Memory B cell (primary cell): Measurements from ENCODE around the gene GNAI1.

ENCODE experiments used
- ATAC-seq: fragments of 150-1000 bp; cut with Tn5 transposase; 2 replicates; pipeline ENCODE4 v1.10.0; 2021; ENCODE audit warnings: low read depth, mild to moderate bottlenecking, moderate library complexity
- DNase-seq, 2 donors: peaks; one replicate each; pipeline ENCODE4 v3.0.0; 2022; ENCODE audit warnings: low spot score in 2 of 2
- H3K27ac Mint-ChIP-seq: one replicate; pipeline ENCODE4 v1.8.0; 2022; ENCODE audit warnings: mild to moderate bottlenecking, moderate library complexity, mixed read lengths
- H3K27me3 Mint-ChIP-seq: one replicate; pipeline ENCODE4 v1.8.0; 2022; ENCODE audit warnings: mixed read lengths
- H3K36me3 Mint-ChIP-seq: one replicate; pipeline ENCODE4 v1.8.0; 2022; ENCODE audit warnings: mild to moderate bottlenecking, mixed read lengths
- H3K4me1 Mint-ChIP-seq: one replicate; pipeline ENCODE4 v1.8.0; 2022; ENCODE audit warnings: mixed read lengths
- H3K4me3 Mint-ChIP-seq: one replicate; pipeline ENCODE4 v1.8.0; 2022; ENCODE audit warnings: mild to moderate bottlenecking, moderate library complexity, mixed read lengths
- H3K9me3 Mint-ChIP-seq: one replicate; pipeline ENCODE4 v1.8.0; 2022; ENCODE audit warnings: mixed read lengths

Gene GNAI1

DNA sequence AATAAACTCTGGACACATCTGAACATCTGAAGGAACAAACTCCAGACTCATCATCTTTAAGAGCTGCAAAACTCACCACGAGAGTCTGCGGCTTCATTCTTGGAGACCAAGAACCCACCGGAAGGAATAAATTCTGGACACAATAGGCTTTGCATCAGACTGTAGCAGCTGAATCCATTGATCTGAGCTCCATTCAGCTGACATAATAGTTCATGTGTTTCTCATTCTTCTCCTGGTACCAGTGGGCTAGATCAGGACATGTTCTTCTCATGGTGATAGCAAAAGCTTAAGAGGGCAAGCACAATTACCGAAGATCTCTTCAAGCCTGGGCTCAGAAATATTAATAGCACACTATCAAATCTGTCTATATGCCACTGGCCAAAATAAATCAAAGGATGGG, 20.5 kb upstream of the GNAI1 start:
- no peaks in the 10 kb centered on the region for H3K27me3 Mint-ChIP-seq

DNA sequence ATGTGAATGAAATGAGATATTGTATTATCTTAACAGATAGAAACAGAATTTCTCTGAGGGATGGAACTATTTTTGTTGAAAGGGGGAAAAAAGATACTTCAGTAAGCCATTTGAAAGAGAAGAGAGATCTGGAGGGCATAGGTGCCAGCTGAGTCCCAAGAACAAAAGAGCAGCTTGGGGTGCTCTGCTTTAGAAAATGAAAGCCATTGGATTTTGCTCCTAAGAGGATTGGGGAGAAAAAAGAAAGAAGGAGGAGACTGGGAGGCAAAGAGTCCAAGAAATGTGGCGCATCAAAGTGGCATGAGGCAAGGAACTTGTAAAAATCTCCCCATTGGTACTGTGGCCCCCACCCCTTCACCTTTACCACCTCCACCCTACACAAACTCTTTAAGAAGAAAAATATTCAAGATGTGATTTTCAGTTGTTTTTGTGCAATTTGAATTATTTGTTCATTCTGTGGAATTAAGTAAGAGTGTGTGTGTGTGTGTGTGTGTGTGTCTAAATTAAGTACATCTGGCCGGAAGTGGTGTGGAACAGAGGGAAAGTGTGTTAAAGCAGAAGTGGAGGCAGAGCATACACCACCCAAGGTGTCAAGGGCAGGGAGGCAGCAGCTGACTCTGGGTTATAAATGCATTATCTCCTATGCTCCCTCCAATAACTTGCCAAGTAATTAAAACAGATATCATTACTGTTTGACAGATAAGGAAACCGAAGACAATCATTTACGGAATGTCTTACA, 9.9 kb upstream of the GNAI1 start:
- Mint-ChIP-seq H3K27ac (no peak overlapping the region), H3K4me3 (no peak overlapping the region), H3K9me3 (peaks cover 4% of the 10 kb centered on the region), H3K36me3 (no peaks in the 10 kb centered on the region), H3K4me1 (no peaks in the 10 kb centered on the region), H3K27me3 (no peaks in the 10 kb centered on the region)
- DNase-seq (no peak), ATAC-seq (no peak)

More for the DNA sequence above, 20.5 kb upstream of the GNAI1 start:
- no peaks in the 10 kb centered on the region for H3K4me1 Mint-ChIP-seq
- ATAC-seq = no peak
- no peak overlapping the region for H3K4me3 Mint-ChIP-seq
- no peaks in the 10 kb centered on the region for H3K36me3 Mint-ChIP-seq
- H3K27ac Mint-ChIP-seq = no peak overlapping the region
- DNase-seq = no peak
- H3K9me3 Mint-ChIP-seq = no peaks in the 10 kb centered on the region

DNA sequence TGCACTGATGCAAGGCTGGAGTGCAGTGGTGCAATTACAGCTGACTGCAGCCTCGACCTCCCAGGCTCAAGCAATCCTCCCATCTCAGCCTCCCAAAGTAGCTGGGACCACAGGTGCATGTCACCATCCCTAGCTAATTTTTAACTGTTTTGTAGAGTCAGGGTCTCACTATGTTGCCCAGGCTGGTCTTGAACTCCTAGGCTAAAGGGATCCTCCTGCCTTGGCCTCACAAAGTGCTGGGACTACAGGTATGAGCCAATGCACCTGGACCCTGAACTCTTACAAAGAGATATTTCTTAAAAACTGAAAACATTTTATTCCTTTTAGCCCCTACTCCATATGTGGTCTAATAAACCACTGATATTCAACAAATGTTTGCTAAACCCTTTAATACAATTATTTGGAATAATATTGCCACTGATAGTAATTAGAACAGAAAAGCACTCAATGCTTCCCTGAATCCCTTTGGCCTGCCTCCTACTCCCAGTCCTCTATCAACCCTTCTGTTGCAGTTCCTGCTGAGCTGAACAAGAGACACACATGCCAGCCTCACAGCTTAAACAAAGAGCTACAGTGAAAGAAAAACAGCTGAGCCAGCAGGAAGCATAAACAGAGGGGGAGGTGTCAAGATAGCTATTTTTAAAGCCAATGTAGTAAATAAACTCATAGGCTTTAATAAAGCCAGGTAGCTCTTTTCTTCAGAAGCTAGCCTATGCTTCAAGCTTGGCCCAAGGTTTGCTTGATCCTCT, 7.0 kb upstream of the GNAI1 start:
- DNase-seq (no peak), ATAC-seq (no peak)
- Mint-ChIP-seq H3K27ac (no peak overlapping the region), H3K27me3 (no peaks in the 10 kb centered on the region), H3K36me3 (no peaks in the 10 kb centered on the region), H3K4me3 (no peak overlapping the region), H3K4me1 (no peaks in the 10 kb centered on the region), H3K9me3 (peaks cover 9% of the 10 kb centered on the region)

DNA sequence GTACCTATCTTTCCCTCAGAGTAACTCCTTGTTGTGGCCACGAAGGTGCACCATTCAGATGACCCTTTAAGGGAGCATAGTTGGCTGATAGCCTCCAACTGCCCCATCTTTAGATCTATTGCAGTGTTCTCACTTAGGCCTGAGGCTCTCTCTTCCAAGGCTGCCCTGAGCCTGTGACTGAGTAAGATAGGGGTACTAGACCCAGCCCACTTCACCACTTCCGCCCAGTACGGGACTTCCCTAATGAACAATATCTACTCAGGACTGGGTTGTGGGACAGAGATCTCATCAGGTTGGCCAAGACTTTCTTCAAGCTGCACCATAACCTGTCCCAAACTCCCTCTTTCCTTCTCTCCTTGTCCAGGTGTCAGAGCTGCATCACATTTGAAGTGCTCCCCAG, 5.7 kb upstream of the GNAI1 start:
- Mint-ChIP-seq H3K36me3 (no peaks in the 10 kb centered on the region), H3K9me3 (peaks cover 9% of the 10 kb centered on the region), H3K4me3 (no peak overlapping the region), H3K4me1 (no peaks in the 10 kb centered on the region), H3K27me3 (peaks cover 4% of the 10 kb centered on the region), H3K27ac (no peak overlapping the region)
- DNase-seq (no peak), ATAC-seq (no peak)

DNA sequence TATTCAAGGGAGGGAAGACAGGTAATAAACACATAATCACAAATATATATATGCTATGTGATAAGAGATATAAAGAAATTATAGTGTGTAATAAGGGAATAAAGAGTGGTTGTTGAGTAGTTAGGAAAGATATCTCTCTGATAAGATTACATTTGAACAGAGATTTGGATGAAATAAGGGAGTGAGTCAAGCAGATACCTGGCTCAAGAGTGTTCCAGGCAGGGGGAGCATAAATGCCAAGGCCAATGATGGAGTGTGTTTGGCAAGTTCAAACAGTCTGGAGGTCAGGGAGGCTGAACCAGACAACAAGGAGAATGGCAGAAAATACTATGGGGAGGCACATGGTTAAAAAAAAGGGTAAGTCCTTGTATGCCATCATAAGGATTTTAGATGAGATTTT, 4.8 kb upstream of the GNAI1 start:
- Mint-ChIP-seq H3K4me1 (no peaks in the 10 kb centered on the region), H3K4me3 (no peak overlapping the region), H3K27ac (no peak overlapping the region), H3K9me3 (peaks cover 8% of the 10 kb centered on the region), H3K27me3 (peaks cover 6% of the 10 kb centered on the region), H3K36me3 (no peaks in the 10 kb centered on the region)
- no peak for ATAC-seq
- no peak for DNase-seq

DNA sequence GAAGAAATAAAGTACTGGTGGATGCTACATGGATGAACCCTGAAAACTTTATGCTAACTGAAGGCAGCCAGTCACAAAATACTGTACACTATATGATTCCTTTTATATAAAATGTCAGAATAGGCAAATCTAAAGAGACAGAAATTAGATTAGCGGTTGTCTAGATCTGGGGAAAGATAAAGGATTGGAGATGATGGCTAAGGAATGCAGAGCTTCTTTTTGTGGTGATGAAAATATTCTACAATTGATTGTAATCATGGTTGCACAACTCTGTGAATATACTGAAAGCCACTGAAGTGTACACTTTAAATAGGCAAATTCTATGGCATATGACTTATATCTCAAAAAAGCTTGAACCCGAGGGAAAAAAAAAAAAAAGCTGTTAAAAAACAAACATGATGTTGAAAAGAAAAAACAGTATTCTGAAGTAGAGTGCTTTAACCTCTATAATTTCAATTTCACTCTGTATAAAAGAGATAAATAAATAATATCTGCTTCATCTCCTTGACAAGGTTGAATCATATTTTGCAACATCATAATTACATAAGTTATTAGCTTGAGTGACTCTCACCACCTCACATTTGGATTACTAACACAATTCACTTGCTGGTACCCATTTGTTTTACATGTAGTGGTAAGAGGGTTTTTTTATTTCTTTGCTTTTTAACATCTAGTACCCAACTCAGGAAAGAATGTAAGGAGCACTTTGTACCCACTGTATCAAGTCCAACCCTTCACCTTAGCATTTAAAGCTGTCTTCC, 2.8 kb upstream of the GNAI1 start:
- H3K4me3 Mint-ChIP-seq = no peak overlapping the region
- ATAC-seq (no peak), DNase-seq (no peak)
- peaks cover 7% of the 10 kb centered on the region for H3K4me1 Mint-ChIP-seq
- H3K27ac Mint-ChIP-seq = no peak overlapping the region
- H3K36me3 Mint-ChIP-seq = no peaks in the 10 kb centered on the region
- peaks cover 8% of the 10 kb centered on the region for H3K9me3 Mint-ChIP-seq
- H3K27me3 Mint-ChIP-seq = peaks cover 14% of the 10 kb centered on the region

DNA sequence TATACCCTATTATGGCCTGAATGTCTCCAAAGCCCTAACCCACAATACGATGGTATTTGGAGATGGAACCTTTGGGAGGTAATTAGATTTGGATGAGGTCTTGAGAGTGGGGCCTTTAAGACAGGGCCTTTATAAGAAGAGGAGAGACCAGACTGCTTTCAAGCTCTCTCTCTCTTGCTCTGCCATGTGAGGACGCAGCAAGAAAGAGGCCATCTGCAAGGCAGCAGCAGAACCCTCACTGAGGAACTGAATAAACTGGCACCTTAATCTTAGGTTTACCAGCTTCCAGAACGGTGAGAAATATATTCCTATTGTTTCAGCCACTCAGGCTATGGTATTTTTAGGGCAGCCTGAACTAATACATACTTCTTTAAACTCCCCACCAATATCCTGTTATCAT, 2.0 kb upstream of the GNAI1 start:
- peaks cover 15% of the 10 kb centered on the region for H3K27me3 Mint-ChIP-seq

DNA sequence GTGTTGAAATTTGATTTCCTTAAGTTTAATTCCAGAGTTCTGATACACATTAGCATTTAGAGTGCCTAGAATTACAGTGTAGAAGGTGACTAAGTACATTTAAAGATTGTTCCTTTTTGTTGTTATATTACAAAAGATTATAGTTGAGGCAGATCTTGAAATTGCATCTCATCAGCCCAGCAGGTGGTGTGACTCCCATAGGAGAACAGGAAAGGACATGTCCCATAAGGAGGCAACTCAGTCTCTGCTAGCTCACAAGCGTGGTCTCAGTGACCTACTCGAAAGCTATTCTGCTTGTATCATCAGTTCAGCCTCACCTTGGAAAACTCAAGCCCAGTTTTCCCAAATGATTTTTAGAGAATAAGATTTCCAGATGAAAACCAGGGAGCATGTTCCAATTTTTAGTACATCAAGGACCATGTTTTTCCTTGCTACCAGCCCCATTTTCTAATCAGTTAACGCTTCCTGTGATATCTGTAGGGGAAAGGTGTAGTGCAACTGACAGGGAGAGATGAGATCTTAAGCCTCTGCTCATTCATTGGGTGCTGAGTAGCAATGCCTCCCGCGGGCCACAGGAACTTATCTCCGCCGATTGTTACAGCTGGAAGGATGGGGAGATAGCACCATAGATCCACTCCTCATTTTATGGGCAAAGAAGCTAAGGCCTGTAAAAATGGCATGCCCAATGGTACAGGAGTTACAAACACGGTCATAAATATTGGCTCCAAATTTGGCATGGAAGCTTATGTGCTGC, 1.1 kb upstream of the GNAI1 start:
- Mint-ChIP-seq H3K4me1 (peaks cover 7% of the 10 kb centered on the region), H3K9me3 (peaks cover 6% of the 10 kb centered on the region), H3K27ac (no peak overlapping the region), H3K4me3 (no peak overlapping the region), H3K27me3 (peaks cover 16% of the 10 kb centered on the region), H3K36me3 (no peaks in the 10 kb centered on the region)
- DNase-seq (no peak), ATAC-seq (no peak)

More for the DNA sequence above, 2.0 kb upstream of the GNAI1 start:
- ATAC-seq = no peak
- DNase-seq = no peak
- Mint-ChIP-seq H3K9me3 (peaks cover 6% of the 10 kb centered on the region), H3K27ac (no peak overlapping the region), H3K36me3 (no peaks in the 10 kb centered on the region), H3K4me3 (no peak overlapping the region), H3K4me1 (peaks cover 7% of the 10 kb centered on the region)

DNA sequence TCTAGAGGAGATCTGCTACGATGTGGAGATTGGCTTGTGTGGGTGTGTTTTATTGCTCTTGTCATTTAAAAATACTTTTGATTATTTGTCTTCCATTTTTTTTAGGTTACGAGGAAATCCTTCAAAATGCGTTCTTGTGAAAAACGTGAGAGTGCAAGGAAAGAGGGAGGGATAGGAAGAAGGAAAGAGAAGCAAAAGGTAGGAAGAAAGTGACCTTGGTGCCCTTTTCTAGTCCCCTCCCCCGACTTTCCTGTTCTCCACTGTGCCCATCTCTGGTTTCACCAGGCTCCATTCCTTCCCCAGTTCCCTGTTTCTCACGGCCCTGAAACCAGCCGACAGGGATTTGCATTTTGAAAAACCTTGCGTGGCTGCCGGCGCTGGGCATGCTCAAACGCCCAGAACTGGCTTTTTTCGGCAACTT, 506 bp upstream of the GNAI1 start:
- no peaks in the 10 kb centered on the region for H3K36me3 Mint-ChIP-seq
- peaks cover 6% of the 10 kb centered on the region for H3K9me3 Mint-ChIP-seq
- H3K27ac Mint-ChIP-seq = no peak overlapping the region
- peaks cover 7% of the 10 kb centered on the region for H3K4me1 Mint-ChIP-seq
- ATAC-seq = no peak
- peaks cover 18% of the 10 kb centered on the region for H3K27me3 Mint-ChIP-seq
- H3K4me3 Mint-ChIP-seq = peak overlapping the region; percentile 38
- no peak for DNase-seq

DNA sequence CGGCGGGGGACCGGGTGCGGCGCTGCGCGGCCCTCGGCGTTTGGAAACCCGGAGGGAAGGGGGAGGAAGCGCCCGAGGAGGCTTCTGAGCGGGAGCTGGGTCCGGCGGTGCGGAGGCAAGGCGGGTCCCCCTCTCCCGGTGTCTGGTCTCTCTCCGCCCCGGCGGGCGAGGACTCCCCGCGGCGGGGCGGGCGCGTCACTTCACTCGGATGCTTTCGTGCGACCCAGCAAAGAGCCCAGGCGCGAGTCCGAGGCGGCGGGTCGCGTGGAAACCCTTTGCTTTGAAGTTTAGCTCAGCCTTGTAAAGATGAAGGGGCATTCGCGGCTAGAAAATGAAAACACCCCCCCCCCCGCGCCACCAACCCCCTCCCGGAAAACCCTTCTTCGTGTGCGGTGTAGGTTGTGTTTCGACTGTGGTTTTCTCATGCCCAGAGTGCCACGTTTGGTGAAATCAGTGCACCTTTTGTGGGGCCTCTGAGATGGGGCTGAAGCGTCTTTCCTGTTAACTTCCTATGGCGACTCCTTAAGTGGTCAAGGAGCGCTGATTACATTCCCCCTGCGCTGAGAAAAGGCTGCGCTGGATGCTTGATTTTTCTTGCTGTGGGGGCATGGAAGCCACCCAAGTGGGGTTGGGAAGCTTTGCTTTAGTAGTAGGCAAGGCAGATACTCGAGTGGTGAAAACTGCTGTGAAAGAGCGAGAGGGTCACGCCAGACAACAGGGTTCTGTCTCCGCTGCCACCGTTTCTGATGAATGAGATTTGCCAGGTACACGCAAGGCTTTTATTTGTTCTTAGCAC, 876 bp downstream of the GNAI1 start:
- ATAC-seq (no peak), DNase-seq (no peak)
- peaks cover 18% of the 10 kb centered on the region for H3K27me3 Mint-ChIP-seq
- peaks cover 7% of the 10 kb centered on the region for H3K4me1 Mint-ChIP-seq
- H3K9me3 Mint-ChIP-seq = peaks cover 6% of the 10 kb centered on the region
- no peak overlapping the region for H3K27ac Mint-ChIP-seq
- no peaks in the 10 kb centered on the region for H3K36me3 Mint-ChIP-seq
- peak overlapping the region; percentile 45 for H3K4me3 Mint-ChIP-seq

DNA sequence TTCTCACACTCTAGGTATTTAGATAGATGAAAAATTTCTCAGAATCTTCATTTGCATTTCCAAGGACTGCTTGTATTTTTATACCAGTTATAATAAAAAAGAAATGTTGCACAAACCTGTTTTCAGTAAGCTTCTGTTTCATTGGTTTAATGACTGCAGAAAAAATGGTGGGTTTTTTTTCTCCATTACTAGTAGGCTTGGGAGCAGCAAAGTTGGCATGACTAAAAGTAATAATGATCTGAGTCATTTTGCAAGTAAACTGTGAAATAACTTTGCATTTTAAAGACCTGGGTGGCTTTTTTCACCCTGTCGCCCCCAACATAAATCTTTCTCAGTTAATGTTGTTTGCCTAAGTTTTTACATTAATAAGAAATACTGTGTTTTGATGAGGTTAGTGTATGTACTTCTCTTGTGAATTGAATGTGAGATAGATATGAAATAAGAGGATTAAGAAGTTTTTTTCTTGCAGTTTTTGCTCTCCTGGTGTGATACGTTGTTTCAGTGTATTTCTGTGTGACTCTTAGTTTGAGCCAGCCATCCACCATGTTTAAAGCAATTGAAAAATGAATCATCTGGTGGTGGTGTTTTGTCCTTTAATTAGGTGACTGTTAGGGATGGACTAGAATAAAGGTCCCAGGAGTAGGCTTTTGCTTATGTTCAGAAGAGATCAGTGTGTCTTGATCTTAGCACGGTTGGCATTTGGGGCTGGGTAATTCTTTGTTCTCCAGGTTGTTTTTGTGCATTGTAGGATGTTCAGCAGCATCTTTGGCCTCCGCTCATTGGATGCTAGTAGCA, 1.8 kb downstream of the GNAI1 start:
- no peak for ATAC-seq

DNA sequence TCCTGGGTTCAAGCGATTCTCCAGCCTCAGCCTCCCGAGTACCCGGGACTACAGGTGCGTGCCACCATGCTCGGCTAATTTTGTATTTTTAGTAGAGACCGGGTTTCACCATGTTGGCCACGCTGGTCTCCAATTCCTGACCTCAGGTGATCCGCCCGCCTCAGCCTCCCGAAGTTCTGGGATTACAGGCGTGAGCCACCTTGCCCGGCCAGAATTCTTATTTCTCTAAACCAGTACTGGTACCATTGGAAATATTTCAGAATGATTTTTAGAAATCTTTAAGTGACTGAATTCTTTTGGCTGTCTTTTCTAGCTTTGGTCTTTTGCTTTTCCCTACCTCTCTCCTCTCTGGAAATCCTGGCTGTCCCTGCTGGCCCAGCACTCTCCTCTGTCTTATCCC, 2.8 kb downstream of the GNAI1 start:
- no peak for DNase-seq
- ATAC-seq = no peak
- Mint-ChIP-seq H3K36me3 (no peaks in the 10 kb centered on the region), H3K4me3 (no peak overlapping the region), H3K27ac (no peak overlapping the region), H3K4me1 (peaks cover 7% of the 10 kb centered on the region), H3K27me3 (peaks cover 18% of the 10 kb centered on the region), H3K9me3 (no peaks in the 10 kb centered on the region)

More for the DNA sequence above, 1.8 kb downstream of the GNAI1 start:
- H3K36me3 Mint-ChIP-seq = no peaks in the 10 kb centered on the region
- DNase-seq = no peak
- H3K4me1 Mint-ChIP-seq = peaks cover 7% of the 10 kb centered on the region
- H3K27ac Mint-ChIP-seq = no peak overlapping the region
- no peak overlapping the region for H3K4me3 Mint-ChIP-seq
- H3K9me3 Mint-ChIP-seq = peaks cover 2% of the 10 kb centered on the region
- peaks cover 18% of the 10 kb centered on the region for H3K27me3 Mint-ChIP-seq
